ENCODE data around the gene RANBP3.
"Not testable (repeated sequence)": the region's sequence is repeated elsewhere in the genome, so short reads cannot be mapped to it uniquely, and the experiment has no call there.

The RANBP3 gene

GRCh38 chr19:5963855-5964254, 14.1 kb downstream of the RANBP3 start:
- DNase-seq, result no peak

DNA sequence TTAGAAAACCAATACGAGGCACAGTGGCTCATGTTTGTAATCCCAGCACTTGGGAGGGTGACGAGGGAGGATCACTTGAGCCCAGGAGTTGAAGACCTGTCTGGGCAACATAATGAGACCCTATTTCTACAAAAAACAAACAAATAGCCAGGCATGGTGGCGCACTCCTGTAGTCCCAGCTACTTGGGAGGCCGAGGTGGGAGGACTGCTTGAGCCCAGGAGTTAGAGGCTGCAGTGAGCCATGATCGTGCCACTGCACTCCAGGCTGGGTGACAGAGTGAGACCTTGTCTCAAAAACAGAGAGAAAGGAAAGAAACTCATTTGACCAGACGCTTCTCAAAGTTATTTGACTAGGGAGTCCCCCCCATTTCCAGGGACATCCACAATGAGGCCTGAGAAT, 14.7 kb downstream of the RANBP3 start:
- DNase-seq, result not testable (repeated sequence)

DNA sequence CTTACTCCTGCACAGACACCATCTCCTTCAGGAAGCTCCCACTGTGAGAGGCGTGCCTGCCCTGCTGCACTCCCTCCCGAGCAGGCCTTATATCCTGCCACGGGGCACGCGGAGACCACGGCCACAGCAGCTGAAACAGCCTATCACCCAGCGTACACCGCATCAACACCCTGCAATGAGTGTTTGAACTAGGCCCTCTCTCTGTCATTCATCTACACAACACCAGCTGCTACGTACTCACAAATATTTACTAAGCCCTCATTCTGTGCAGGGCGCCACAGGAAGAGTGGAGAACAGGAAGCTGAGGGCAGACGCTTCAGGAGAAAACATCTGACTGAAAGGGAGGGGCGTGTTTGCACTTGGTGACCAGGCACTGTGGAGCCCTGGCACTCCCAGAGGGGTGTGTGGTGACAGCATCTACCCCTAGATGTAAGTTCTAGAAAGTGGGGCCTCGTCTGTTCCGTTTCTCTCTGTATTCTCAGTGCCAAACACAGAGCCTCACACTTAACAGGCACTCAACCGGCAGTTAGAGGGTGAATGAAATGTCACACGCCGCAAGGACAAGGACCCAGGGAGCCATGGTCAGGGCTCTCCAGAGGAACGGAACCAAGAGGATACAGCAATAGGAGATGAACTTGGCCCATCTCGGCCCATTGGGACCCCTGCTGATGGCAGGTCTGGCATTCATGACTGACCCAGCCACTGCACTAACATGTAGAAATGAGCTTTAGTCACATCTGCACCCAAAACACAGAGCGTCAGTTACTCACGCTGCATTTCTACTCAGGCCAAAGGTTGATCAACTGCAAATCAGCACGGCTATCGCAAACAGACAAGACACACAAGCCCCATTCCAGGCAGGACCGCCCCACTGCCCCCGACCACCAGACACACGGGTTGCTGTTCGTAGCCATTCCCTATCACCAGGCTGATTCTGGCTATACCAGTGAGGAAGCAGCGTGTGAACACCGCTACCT, 15.7 kb downstream of the RANBP3 start:
- DNase-seq, result peak; percentile 72

DNA sequence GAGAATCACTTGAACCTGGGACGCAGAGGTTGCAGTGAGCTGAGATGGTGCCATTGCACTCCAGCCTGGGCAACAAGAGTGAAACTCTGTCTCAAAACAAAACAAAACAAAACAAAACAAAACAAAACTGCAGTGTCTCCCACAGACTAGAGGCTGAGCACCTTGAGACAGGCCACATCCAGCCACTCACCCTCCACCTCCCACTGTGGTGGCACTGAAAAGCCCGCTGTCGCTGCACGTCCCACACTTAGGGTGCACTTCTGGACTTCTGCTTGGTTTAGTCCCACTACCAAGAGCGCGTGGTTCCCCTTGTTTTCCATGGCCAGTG, 16.3 kb downstream of the RANBP3 start:
- not testable (repeated sequence) for DNase-seq

DNA sequence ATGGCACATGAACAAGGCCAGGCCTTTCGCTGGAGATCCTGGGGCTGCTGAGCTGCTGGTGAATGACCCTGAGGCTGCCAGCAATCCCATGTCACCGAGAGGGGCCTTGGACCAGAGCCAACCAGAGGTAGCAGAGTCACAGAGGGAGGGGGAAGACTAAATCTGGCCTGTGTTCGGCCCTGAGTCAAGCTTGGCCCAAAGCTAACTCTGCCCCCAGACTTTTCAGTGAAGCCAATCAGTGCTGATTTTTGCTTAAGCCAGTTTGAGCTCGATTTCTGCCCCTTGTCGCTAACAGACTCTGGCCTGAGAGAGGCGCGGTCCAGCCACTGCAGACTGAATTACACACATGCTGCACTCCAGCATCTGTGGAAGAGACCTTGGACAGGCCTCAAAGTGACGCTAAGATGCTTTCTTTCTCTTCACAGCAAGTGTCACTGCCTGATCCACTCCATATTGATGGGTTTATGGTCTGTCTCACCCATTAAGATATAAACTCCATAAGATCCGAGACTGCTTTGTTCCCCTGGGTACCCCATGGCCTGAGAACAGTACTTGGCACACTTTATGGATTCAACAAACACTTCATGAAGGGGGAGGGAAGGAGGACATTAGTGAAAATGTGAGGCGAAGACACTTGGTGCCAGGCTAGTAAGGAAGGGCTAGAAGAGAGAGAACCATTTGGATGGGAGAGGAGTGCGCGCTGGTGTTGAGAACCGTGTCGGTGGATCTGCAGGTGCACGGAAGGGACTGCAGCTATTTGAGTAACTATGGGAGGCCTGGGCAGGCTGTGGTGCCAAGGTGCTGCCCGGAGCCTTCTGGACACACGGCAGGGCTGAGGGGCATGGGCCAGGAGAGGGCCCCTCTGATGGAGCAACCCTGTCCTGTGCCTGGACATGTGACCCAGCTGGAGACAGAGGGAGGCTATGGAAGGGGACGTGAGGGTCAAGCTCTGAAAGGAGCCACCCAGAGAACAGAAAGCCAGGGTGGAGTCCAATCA, 17.6 kb downstream of the RANBP3 start:
- DNase-seq, result no peak

GRCh38 chr19:5959260-5960004, 18.5 kb downstream of the RANBP3 start:
- DNase-seq, result no peak

DNA sequence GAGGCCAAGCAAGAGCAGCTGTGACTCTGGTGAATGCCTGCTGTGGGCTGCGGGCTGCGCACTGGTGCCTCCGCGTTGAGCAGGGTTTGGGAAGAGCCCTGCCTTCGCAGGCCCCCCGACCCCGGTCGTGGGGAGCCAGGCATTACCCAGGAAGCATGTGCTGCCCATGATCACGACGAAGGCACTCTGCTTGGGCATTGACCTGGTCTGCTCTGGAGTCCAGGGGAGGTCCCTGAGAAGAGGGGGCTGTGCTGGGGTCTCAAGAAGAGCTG, 19.2 kb downstream of the RANBP3 start:
- no peak for DNase-seq

DNA sequence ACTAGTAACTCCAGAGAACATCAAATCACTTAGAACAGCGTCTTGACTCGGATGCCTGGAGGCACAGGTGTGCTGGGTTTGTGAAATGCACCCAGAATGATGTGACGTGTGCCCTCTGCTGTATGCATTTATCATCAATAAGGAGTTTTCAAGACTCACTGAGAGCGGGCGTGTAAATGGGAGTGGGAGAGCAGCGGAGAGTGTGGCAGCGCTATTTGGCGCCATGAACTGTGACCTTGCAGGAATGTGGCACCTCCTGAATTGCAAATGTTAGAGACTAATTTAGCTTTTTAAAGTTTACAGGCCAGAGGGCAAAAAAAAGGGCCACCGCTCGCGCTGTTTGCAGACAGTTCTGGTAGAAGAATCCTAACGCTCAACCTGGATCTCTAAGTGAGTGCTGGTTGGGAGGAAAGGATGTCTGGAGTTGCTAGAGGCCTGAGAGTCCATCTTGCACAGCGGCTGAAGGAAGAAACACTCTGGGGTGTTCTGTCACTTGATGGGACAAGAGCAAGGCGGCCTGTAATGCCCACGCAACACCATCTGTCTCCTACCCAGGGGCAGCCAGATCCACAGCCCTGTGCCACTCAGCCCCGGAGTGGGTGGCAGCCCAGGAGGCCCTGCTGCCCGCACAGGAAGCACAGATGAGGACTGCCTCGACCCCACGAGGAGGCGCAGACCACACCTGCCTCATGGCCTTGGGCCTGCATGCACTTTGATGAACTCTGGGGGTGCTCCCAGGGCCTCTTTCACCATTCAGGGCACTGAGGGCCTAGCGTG, 19.7 kb downstream of the RANBP3 start:
- no peak for DNase-seq

DNA sequence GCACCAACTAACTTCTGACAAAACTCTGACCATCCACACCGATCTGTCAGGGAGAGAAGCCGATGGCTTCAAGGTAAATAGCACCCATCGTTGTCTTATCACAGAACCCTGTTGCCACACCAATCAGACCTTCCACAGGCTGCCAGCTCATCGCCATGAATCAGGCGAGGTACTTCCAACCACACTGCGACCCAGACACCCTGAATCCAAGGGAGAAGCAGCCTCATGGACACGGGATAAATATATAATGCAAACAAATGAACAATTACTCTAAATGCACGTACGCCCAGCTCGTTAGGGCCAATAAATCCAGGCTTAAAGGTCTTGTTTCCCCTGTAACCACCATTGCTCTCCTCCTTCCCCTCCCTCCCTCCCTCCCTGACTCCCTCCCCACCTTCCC, 20.8 kb downstream of the RANBP3 start:
- no peak for DNase-seq

GRCh38 chr19:5956728-5957127, 21.2 kb downstream of the RANBP3 start:
- no peak for DNase-seq

DNA sequence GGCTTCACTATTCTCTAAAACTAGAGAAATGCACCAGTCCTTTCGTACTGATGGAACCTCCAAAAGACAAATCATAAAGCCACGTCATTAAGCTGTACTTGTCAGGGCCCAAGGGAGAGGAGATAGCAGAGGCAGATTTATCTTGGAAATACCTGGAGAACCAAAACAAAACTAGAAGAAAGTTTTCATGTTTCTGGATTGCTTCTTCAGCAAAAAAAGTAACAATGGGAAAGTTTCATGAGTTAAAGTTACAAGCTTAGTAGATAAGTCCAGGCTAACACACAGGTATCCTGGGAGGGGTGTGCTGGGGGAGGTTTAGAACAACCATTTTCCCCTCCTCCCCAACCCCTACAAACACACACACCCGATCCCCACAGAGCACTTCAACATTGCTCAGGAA, 21.6 kb downstream of the RANBP3 start:
- DNase-seq, result no peak

DNA sequence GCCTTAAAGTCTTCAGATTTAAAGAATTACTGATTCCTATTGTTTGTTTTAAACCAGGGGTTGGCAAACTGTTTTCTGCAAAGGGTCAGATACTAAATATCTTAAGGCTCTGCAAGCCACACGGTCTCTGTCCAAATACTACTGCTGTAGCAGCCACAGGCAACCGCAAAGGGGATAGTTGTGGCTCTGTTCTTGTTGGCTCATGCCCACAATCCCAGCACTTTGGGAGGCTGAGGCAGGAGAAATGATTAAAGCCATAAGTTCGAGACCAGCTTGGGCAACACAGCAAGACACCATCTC, 22.4 kb downstream of the RANBP3 start:
- DNase-seq, result no peak

- DNase-seq, result no peak
These were observed 23.6 kb downstream of the RANBP3 start for GRCh38 chr19:5954293-5954692.

DNA sequence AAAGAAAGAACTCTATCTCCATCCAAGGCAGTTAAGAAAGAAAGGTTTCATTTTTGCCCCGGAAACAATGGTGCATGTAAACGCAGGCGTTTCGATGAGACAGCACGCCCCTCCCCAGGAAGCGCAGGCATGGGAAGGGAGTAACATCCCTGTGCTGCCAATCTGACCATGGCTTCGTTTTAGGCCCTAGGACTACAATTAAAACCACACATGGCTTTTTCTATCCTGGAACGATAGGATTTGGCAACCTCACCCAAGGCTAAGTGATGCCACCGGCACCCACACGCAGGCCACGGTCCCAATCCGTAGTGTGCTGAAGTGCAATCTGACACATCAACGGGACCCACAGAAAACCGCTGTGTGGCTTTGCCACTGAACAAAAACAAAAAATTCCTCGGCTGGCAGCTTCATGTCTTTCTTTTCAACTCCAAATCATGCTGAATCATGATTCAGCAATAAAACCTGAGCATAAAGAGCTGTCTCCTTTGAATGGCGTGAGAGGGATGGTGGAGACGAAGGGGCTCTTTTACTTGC, 24.2 kb downstream of the RANBP3 start:
- peak; percentile 54 for DNase-seq

GRCh38 chr19:5953030-5953589, 24.8 kb downstream of the RANBP3 start:
- DNase-seq, result no peak

DNA sequence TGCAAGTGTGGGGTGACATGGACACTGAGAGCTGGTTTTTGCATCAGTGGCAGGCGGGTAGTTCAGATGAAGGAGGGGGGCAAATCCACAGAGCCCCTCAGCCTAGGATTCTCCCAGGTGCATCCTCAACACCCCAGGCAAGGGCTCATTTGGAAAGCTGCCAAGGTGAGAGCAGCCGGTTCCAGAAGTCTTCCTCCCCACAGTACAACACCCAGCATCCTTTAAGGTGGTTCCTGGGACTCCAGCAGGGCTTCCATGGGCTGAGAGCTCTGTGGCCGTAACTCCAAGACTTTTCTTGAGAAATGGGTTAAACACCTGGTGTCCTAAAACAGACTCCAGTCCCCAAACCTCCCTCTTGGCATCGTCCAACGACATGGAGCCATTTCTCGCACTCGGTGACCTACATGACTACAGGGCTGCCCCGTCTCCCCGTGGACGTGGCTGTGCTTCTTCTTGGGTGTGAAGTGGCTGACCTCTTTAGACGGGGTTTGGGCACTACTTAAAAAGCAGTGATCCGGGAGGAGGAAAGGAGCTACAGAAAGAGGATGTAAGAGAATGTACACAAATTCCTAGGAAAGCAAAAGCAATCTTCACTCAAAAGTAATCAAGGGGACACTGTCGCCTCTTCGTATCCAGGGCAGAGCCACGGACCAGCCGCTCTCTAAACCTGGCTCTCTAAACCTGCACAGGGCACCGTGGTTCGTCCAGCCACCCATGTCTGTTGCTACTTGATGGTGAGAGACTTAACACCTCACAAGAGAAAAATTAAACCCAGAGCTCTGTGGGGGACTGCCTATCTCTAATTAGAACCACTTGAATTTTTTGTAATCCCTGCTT, 25.5 kb downstream of the RANBP3 start:
- DNase-seq, result no peak

DNA sequence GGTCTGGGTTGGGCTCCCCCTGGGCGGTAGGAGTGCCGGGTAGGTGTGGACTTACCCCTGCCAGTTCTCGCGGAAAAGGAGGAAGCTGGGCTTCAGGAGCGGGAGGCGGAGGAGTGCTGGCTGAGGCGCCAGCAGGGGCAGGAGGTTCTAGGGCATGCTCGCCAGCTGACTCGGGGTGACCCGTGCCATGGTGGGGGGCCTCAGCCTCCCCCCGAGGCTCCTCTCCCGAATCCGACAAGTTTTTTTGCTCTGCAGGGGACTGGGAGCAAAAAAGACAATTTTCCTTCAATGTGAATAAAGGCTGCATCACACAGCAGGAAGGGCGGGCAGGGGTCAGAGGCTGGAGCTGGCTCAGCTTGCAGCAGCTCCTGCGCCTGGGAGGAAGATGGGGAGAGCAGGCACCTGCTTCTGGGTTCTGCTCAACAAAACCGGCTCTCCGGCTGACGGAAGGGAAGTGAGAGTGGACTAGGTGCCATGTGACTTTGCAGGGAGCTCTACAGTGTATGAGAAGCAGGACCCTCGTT, 26.5 kb downstream of the RANBP3 start:
- no peak for DNase-seq

DNA sequence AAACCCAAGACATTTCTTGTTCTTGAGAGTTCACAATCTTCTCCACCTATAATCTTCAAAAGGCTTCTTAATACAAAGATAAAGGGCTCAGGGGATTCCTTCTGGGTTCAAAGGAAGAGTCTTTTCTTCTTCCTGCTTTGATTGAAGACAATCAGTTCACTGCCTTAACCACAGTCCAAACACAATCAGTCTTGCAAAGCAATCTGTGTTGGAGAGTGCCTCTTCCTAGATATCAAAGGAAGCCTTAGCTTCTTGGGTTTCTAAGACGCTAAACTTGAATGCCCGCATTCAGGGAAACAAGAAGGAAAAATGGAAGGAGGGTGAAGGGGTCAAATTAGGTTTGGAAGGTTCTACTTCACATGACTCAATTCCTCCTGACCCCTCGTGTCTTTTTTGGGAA, 27.2 kb downstream of the RANBP3 start:
- DNase-seq, result no peak

DNA sequence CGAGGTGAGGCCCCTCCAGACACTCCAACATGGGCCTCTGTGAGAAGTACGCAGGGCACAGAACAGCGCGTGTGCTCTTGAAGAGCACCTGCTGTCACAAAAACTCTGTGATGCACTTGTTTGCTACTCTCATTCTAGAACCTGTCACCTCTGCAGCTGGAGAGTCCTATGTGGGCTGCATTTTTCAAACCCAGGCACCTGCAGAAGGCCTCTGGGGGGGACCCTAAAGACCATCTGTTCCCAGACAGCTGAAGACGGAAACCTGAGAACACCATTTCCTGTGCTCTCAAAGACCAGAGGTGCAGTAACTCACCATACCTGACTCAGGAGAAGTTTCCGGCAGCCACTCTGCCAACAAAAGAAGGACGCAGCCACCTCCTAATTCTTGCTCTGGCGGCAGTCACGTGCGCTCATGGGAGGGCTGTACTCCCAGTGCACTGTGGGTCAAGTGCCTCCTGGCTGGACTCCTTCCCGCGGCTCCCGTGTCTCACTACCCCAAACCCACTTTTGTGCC, 28.1 kb downstream of the RANBP3 start:
- peak; percentile 43 for DNase-seq

DNA sequence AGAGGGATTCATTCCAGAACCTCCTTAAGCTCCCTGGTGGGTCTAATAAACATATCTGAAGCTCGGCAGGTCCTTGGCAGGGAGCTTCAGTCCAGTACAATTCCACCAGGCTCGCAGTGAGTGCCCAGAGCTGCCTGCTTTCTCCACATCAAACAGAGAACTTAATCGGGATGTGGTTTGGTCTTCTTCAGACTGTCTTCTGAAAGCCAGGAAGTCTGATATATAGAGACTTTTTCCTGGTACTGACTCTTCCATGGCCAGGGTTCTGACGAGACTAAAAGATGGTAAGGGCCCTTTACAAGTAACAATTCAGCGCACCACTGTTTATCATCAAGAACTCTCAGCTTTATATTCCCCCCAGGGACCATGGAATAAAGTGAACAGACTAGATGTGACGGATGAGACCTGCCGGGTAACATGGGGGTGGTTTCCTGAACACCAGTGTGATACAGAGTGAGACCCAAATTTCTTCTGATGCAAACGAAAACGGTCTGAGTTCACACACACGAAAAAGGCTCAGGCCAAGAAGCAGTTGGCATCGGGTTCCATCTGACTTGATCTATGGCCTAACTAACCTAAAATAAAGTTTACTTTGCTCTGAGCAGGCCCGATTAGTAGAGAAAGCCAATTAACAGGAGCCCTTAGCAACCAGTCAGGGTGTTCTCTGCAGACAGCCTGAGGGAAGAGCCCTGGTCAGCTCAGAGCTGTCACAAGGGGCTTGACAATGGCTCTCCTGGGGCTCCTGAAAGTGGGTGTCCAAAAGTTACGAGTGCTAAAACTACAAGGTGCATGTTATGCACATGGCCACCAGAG, 29.0 kb downstream of the RANBP3 start:
- DNase-seq, result peak; percentile 36

Measured in stimulated activated CD4-positive, alpha-beta T cell treated with anti-CD3 and anti-CD28 coated beads, Interleukin-1b, Interleukin-23, amount 100 ng/mL, for 48 hours (primary cell).